Keratinocyte (primary cell): ENCODE measurements around the gene DLG2. TPM values are rescaled to one million over a fixed set of nuclear protein-coding genes. Genes with fewer than 3 reads are reported as not detected.

Experiments used
- DNase-seq: peaks from one replicate; pipeline ENCODE4 v3.0.0-alpha.2; 2011; ENCODE audit warnings: low read depth, missing footprints, low spot score
- FAIRE-seq: peaks from 2 replicates; lab custom pipeline; 2011; peaks lifted over from hg19 to GRCh38; lab: Jason Lieb, UNC
- H2AFZ ChIP-seq: 2 replicates; pipeline ENCODE4 v1.6.0; 2012; ENCODE audit warnings: low read length, control low read depth, inconsistent platforms; ENCODE audit not compliant: control insufficient read depth
- H3K27ac ChIP-seq: 2 replicates; pipeline ENCODE4 v1.5.1; 2011; ENCODE audit warnings: low read length; ENCODE audit not compliant: control insufficient read depth, insufficient read depth
- H3K27me3 ChIP-seq: 3 replicates; pipeline ENCODE4 v1.6.0; 2011; ENCODE audit warnings: low read length; ENCODE audit not compliant: control insufficient read depth, insufficient read depth; ENCODE audit errors: extremely low read depth
- H3K36me3 ChIP-seq, 2 experiments: 2 replicates in 1 of 2; 3 replicates in 1 of 2; pipeline ENCODE4 v1.5.1; 2011; ENCODE audit warnings: low read length in 2 of 2, mild to moderate bottlenecking in 1 of 2; ENCODE audit not compliant: control insufficient read depth in 2 of 2, insufficient read depth in 2 of 2; ENCODE audit errors: extremely low read depth in 1 of 2
- H3K4me1 ChIP-seq: 3 replicates; pipeline ENCODE4 v1.5.1; 2011; ENCODE audit warnings: low read length; ENCODE audit not compliant: control insufficient read depth, insufficient read depth; ENCODE audit errors: extremely low read depth
- H3K4me2 ChIP-seq: 3 replicates; pipeline ENCODE4 v1.6.0; 2011; ENCODE audit warnings: low read depth, low read length; ENCODE audit not compliant: control insufficient read depth, insufficient read depth; ENCODE audit errors: extremely low read depth
- H3K4me3 ChIP-seq, 3 experiments: fragments of 200-600 bp in 1 of 3; sonication (generic) in 1 of 3; 2 replicates in 2 of 3; 3 replicates in 1 of 3; pipeline ENCODE4 v1.5.1; 2011 to 2016; ENCODE audit warnings: low read length in 3 of 3, mild to moderate bottlenecking in 3 of 3, control low read depth in 2 of 3, inconsistent platforms in 1 of 3, low read depth in 1 of 3, mixed read lengths in 1 of 3, mixed run types in 1 of 3, moderate library complexity in 1 of 3; ENCODE audit not compliant: control insufficient read depth in 2 of 3, insufficient read depth in 2 of 3; ENCODE audit errors: extremely low read depth in 1 of 3
- H3K79me2 ChIP-seq: 2 replicates; pipeline ENCODE4 v1.6.0; 2012; ENCODE audit warnings: low read length; ENCODE audit not compliant: control insufficient read depth, insufficient read depth
- H3K9ac ChIP-seq: 3 replicates; pipeline ENCODE4 v1.6.0; 2011; ENCODE audit warnings: low read length; ENCODE audit not compliant: control insufficient read depth, insufficient read depth; ENCODE audit errors: extremely low read depth
- H3K9me1 ChIP-seq: 3 replicates; pipeline ENCODE4 v1.6.0; 2011; ENCODE audit warnings: low read length; ENCODE audit not compliant: control insufficient read depth, insufficient read depth; ENCODE audit errors: extremely low read depth
- H3K9me3 ChIP-seq: 2 replicates; pipeline ENCODE4 v1.5.1; 2012; ENCODE audit warnings: low read depth, low read length; ENCODE audit not compliant: control insufficient read depth
- H4K20me1 ChIP-seq: 3 replicates; pipeline ENCODE4 v1.6.0; 2011; ENCODE audit warnings: low read length; ENCODE audit not compliant: control insufficient read depth, insufficient read depth; ENCODE audit errors: extremely low read depth
- CTCF ChIP-seq, 3 experiments: IDR thresholded peaks in 1 of 3; conservative IDR thresholded peaks in 1 of 3; optimal IDR thresholded peaks in 1 of 3; 2 replicates in 2 of 3; 3 replicates in 1 of 3; pipeline versions ENCODE3 to v1.5.1; 2011; ENCODE audit warnings: low read length in 3 of 3, mild to moderate bottlenecking in 3 of 3, moderate library complexity in 2 of 3, control low read depth in 1 of 3, inconsistent platforms in 1 of 3; ENCODE audit not compliant: insufficient read depth in 2 of 3; ENCODE audit errors: extremely low read depth in 1 of 3
- EZH2 ChIP-seq: IDR thresholded peaks from one replicate; pipeline ENCODE4 v1.6.1; 2012; ENCODE audit warnings: inconsistent platforms, mild to moderate bottlenecking, low read length, moderate library complexity
- dilution Hi-C: fragments of 300-500 bp; cut with MboI; formaldehyde crosslinking; loops from one replicate; pipeline ENCODE4 v1.7.0; 2020; ENCODE audit warnings: low sequenced_read_pairs; ENCODE audit not compliant: extremely low pct_ligation_motif_present
- polyA plus RNA-seq, 5 experiments: library from polyadenylated mRNA; depleted of rRNA in 3 of 5; stranded (reverse) in 3 of 5; stranded (forward) in 1 of 5; unstranded in 1 of 5; fragments of >200 nt; gene quantifications; 1 replicate in 1 of 5; 2 replicates in 3 of 5; 3 replicates in 1 of 5; pipeline versions ENCODE4 v1.2.1 to v1.2.3, GENCODE V29; 2011 to 2012; ENCODE audit warnings: missing spikeins in 2 of 5, low read depth in 1 of 5, low replicate concordance in 1 of 5

The DLG2 gene
- polyA plus RNA-seq, 1 donor (not counting 4 experiments of a cell fraction or from before 2014, with no cell fraction given), result 0.55 TPM

DNA sequence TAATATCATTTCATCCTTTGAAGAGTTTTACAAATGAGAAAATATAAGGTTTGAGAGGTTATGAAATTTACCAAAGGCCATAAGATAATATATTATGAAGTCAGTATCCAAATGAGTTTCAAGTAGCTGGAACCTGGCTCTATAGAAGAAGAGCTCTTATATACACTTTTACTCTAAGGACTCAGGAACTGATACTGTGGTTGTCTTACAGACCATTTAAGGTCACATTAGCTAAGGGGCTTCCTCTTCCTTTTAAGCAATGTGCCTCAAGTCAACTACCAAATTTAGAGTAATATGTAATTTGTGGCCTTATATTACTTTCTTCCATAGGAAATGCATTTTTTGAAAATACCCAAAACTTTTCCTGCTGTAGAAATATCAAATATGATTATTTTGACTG is 369.3 kb downstream of the DLG2 start:
- no peak overlapping the region for H3K4me2 ChIP-seq
- no peaks in the 10 kb centered on the region for H3K36me3 ChIP-seq
- H3K27me3 ChIP-seq, result no peaks in the 10 kb centered on the region
- dilution Hi-C loops, result no loop called here
- DNase-seq, result no peak
- TF ChIP-seq EZH2 (no peak), CTCF (optimal IDR thresholded peaks at IDR 0.05 in 1 of 3, IDR thresholded peaks at IDR 0.05 in 1 of 3, conservative IDR thresholded peaks at IDR 0.05 in 1 of 3; ENCODE audit: extremely low read depth in 1 of 3, insufficient read depth in 2 of 3, low read length in 3 of 3) (no peak)
- no peaks in the 10 kb centered on the region for H3K79me2 ChIP-seq
- no peaks in the 10 kb centered on the region for H4K20me1 ChIP-seq
- no peaks in the 10 kb centered on the region for H3K9me1 ChIP-seq
- H3K4me3 ChIP-seq, result no peak overlapping the region
- no peaks in the 10 kb centered on the region for H3K9me3 ChIP-seq
- no peak overlapping the region for H3K9ac ChIP-seq
- FAIRE-seq, result no peak
- no peak overlapping the region for H2AFZ ChIP-seq
- no peaks in the 10 kb centered on the region for H3K4me1 ChIP-seq
- H3K27ac ChIP-seq, result no peak overlapping the region

- dilution Hi-C loops, result no loop called here
- Histone ChIP-seq H3K79me2 (no peaks in the 10 kb centered on the region), H2AFZ (no peak overlapping the region), H3K27ac (no peak overlapping the region), H3K9me3 (no peaks in the 10 kb centered on the region), H3K4me2 (no peak overlapping the region), H3K4me1 (no peaks in the 10 kb centered on the region), H3K9me1 (no peaks in the 10 kb centered on the region), H3K27me3 (no peaks in the 10 kb centered on the region), H3K4me3 (no peak overlapping the region), H3K9ac (no peak overlapping the region), H3K36me3 (no peaks in the 10 kb centered on the region), H4K20me1 (no peaks in the 10 kb centered on the region)
- no peak for DNase-seq
- no peak for FAIRE-seq
- TF ChIP-seq CTCF (optimal IDR thresholded peaks at IDR 0.05 in 1 of 3, IDR thresholded peaks at IDR 0.05 in 1 of 3, conservative IDR thresholded peaks at IDR 0.05 in 1 of 3; ENCODE audit: extremely low read depth in 1 of 3, insufficient read depth in 2 of 3, low read length in 3 of 3), result no peak
- TF ChIP-seq EZH2, result no peak
Measured at GRCh38 chr11:85256433-85256832, 370.7 kb downstream of the DLG2 start.
